GM15510 (cell line): ENCODE measurements around the gene SERPINB2.

Experiments used
- POLR2A ChIP-seq: IDR thresholded peaks from 3 replicates; pipeline ENCODE4 v1.6.1; 2011; ENCODE audit warnings: borderline replicate concordance; ENCODE audit not compliant: insufficient read length; ENCODE audit errors: extremely low read depth

SERPINB2 gene

GRCh38 chr18:63881851-63882250 lies 5.7 kb upstream of the SERPINB2 start:
- TF ChIP-seq POLR2A = no peak

GRCh38 chr18:63882333-63883141 lies 5.0 kb upstream of the SERPINB2 start:
- no peak for TF ChIP-seq POLR2A

DNA sequence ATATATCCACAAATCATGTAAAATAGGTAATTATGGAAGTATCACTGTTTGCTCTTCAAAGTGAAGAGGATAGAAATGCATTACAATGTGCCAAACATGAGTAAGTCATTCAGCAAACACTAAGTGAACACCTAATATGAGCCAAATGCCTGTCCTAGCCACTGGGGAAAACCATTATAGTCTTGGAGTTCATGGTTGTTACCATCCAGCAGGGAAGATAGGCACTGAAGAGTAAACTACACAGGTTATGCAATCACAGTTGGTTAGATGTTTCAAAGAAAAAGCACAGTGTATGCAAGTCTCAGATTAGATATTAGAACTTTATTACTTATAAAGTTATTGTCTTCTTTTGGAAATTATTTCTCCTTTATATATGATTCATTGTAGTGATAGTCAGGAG lies 3.9 kb upstream of the SERPINB2 start:
- no peak for TF ChIP-seq POLR2A

GRCh38 chr18:63888470-63889190 lies 1.1 kb downstream of the SERPINB2 start:
- TF ChIP-seq POLR2A = no peak

GRCh38 chr18:63889626-63890025 lies 2.1 kb downstream of the SERPINB2 start:
- no peak for TF ChIP-seq POLR2A

DNA sequence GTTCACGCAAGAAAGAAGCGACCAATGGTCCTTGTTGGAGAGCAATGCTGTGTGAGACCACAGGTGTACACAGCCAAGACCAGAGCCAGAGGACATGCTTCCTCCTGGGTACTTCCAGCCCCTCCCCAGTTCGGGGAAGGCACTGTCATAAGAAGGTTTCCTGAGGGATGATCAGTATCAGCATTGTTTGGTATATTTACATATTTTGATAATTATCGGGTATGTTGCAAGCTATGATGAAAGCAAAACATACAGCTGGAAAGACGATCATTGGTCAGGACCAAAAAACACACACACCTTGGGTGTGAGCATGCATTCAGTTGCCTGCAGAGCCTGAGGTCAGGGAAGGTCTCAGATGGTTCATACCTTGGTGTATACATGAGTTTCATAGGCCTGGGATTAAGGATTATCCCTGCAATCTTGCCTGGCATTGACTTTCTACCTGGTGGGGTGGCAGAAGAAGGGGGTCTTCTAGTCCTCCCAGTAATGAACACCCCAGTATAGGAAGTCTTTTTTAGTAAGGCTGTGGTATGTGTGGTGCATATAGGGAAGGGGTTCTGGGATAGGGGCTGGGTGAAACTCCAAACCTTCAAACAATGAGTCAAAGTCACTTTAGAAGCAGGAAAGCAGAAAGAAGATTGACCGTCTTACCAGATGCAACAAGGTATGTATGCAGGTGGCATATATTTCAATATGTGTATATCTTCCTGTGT lies 2.9 kb downstream of the SERPINB2 start:
- TF ChIP-seq POLR2A = no peak

- no peak for TF ChIP-seq POLR2A
Measured at GRCh38 chr18:63890950-63891304, 3.4 kb downstream of the SERPINB2 start.

DNA sequence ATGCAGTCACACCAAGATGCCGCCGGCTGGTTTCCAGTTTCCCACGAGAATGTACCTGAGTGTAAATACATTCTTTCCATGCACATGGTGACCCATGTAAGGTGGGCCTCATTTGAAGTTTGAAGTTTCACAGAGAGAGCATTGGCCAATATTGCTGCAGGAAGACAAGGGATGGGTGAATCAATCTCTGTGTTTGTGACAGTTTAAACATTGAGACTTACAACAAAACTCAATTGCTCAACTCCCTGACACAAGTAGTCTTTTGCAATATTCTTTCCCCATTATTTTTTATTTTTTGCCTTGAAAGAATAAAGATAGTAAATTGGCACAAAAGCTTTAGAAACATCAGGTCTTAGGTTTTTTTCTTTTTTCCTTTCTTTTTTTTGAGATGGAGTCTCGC lies 5.1 kb downstream of the SERPINB2 start:
- no peak for TF ChIP-seq POLR2A

GRCh38 chr18:63894106-63894772 lies 6.7 kb downstream of the SERPINB2 start:
- TF ChIP-seq POLR2A = no peak

- no peak for TF ChIP-seq POLR2A
Measured at GRCh38 chr18:63895190-63895589, 7.7 kb downstream of the SERPINB2 start.

- TF ChIP-seq POLR2A = no peak
Measured at GRCh38 chr18:63897072-63897471, 9.6 kb downstream of the SERPINB2 start.

GRCh38 chr18:63899206-63899605 lies 11.7 kb downstream of the SERPINB2 start:
- no peak for TF ChIP-seq POLR2A

GRCh38 chr18:63903851-63904570 lies 16.5 kb downstream of the SERPINB2 start:
- TF ChIP-seq POLR2A = no peak

- no peak for TF ChIP-seq POLR2A
Measured at GRCh38 chr18:63904694-63905093, 17.2 kb downstream of the SERPINB2 start.

DNA sequence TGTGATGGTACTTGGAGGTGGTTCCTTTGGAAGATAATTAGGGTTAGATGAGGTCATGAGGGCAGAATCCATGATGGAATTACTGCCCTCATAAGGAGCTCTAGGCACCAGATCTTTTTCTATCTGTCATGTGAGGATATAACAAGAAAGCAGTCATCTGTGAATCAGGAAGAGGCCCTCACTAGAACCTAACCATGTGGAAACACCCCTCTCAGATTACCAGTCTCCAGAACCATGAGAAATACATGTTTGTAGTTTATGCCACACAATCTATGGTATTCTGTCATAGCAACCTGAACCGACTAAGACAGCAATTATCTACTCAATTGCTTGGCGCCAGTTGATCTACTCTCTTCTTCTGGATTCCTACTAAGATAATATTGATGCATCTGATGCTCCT lies 17.9 kb downstream of the SERPINB2 start:
- no peak for TF ChIP-seq POLR2A

- no peak for TF ChIP-seq POLR2A
Measured at GRCh38 chr18:63906056-63906455, 18.6 kb downstream of the SERPINB2 start.
